ENCODE results near the gene FRMD6. TPM values are rescaled to one million over a fixed set of nuclear protein-coding genes. Genes with fewer than 3 reads are reported as not detected.
"Not testable (repeated sequence)": the region's sequence is repeated elsewhere in the genome, so short reads cannot be mapped to it uniquely, and the experiment has no call there.

FRMD6 gene
- total and polyA plus RNA-seq, 9 of the 15 experiments (the other 6 are each of a cell fraction or from before 2014, with no cell fraction given) = 0.11 to 0.92 (median 0.53) TPM

DNA sequence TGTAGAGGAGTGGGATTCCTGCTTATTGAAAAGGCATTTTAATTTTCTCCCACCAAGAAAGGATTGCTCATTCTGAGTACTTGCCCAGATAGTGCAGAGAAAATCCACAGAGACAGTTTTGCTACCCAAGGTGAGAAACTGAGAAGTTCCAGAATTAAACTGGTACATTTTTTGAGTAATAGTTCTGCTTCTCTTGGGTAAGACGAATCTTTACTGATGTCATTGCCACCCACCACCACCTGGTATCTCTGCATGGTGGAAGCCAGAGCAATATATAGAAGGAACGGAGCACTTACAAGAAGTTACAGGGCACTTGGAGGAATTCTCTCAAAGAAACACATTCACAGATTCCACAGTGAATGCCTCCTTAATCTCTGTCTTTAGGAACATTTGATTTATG is 20.7 kb upstream of the FRMD6 start:
- TF ChIP-seq ZSCAN29 (IDR thresholded peaks at IDR 0.05) = no peak
- in situ Hi-C loops (cut with MboI) (no loop called here), intact Hi-C loops (cut with micrococcal nuclease) (no loop called here)
- CTCF ChIA-PET (ENCODE audit: low intra/inter-chr PET ratio) = no interaction called here
- whole genome bisulfite sequencing (ENCODE audit: insufficient coverage, low coverage, missing lambda C conversion rate) = 0% methylated on average over 2 of the region's 2 CpGs
- no peak overlapping the region for H3K4me3 ChIP-seq
- POLR2A ChIA-PET = no interaction called here
- ATAC-seq (no peak), DNase-seq (ENCODE audit: extremely low read depth in 1 of 4, low spot score in 3 of 4) (no peak), FAIRE-seq (no peak)
- H3K4me2 ChIP-seq (ENCODE audit: insufficient read depth, low read length) = no peak overlapping the region
- H3K9me3 ChIP-seq (replicated peaks; ENCODE audit: control insufficient read depth, insufficient read depth, low read depth, low read length) = no peaks in the 10 kb centered on the region
- no peak overlapping the region for H2AFZ ChIP-seq (ENCODE audit: low read depth, low read length)
- BruUV-seq (replicated peaks) = no TSS peak
- no peak overlapping the region for H3K9ac ChIP-seq (ENCODE audit: insufficient read depth in 1 of 2, low read depth in 2 of 2, low read length in 2 of 2)
- no peaks in the 10 kb centered on the region for H3K79me2 ChIP-seq (ENCODE audit: control insufficient read depth, insufficient read depth, low read length)
- H3K36me3 ChIP-seq (ENCODE audit: control insufficient read depth, insufficient read depth, low read length) = no peaks in the 10 kb centered on the region
- no peak overlapping the region for H3K27ac ChIP-seq (ENCODE audit: extremely low read depth, low read depth, low read length)
- no peaks in the 10 kb centered on the region for H4K20me1 ChIP-seq (replicated peaks; ENCODE audit: control insufficient read depth, insufficient read depth, low read length)
- H3K9me1 ChIP-seq (ENCODE audit: control insufficient read depth, insufficient read depth, low read length) = no peaks in the 10 kb centered on the region
- no peaks in the 10 kb centered on the region for H3K27me3 ChIP-seq (ENCODE audit: control insufficient read depth in 2 of 2, insufficient read depth in 2 of 2, low read length in 2 of 2)
- no peaks in the 10 kb centered on the region for H3K4me1 ChIP-seq (replicated peaks in 1 of 2; ENCODE audit: control insufficient read depth in 2 of 2, insufficient read depth in 2 of 2, low read length in 2 of 2)

DNA sequence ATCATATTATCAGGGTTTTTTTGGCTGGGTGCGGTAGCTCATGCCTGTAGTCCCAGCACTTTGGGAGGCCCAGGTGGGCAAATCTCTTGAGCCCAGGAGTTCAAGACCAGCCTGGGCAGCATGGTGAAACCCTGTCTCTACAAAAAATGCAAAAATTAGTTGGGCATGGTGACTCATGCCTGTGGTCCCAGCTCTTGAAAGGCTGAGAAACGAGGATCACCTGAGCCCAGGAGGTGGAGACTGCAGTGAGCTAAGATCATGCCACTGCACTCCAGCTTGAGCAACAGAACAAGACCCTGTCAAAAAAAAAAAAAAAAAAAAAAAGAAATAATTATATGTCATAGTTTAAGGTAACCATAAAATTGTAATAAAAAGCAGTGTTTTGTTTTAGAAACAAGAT is 18.4 kb upstream of the FRMD6 start:
- H3K27me3 ChIP-seq (ENCODE audit: control insufficient read depth in 2 of 2, insufficient read depth in 2 of 2, low read length in 2 of 2); H3K36me3 ChIP-seq (ENCODE audit: control insufficient read depth, insufficient read depth, low read length); DNase-seq (ENCODE audit: extremely low read depth in 1 of 4, low spot score in 3 of 4); POLR2A ChIA-PET; CTCF ChIA-PET (ENCODE audit: low intra/inter-chr PET ratio); H3K9ac ChIP-seq (ENCODE audit: insufficient read depth in 1 of 2, low read depth in 2 of 2, low read length in 2 of 2); in situ Hi-C loops (cut with MboI); H3K9me1 ChIP-seq (ENCODE audit: control insufficient read depth, insufficient read depth, low read length); ATAC-seq; intact Hi-C loops (cut with micrococcal nuclease); H3K4me2 ChIP-seq (ENCODE audit: insufficient read depth, low read length); H3K27ac ChIP-seq (ENCODE audit: extremely low read depth, low read depth, low read length); H3K4me1 ChIP-seq (replicated peaks in 1 of 2; ENCODE audit: control insufficient read depth in 2 of 2, insufficient read depth in 2 of 2, low read length in 2 of 2); H3K79me2 ChIP-seq (ENCODE audit: control insufficient read depth, insufficient read depth, low read length); BruUV-seq (replicated peaks); H4K20me1 ChIP-seq (replicated peaks; ENCODE audit: control insufficient read depth, insufficient read depth, low read length); FAIRE-seq; H3K9me3 ChIP-seq (replicated peaks; ENCODE audit: control insufficient read depth, insufficient read depth, low read depth, low read length); H3K4me3 ChIP-seq; H2AFZ ChIP-seq (ENCODE audit: low read depth, low read length): not testable (repeated sequence)
- 10% methylated on average over 2 of the region's 2 CpGs for WGBS (ENCODE audit: insufficient coverage, low coverage, missing lambda C conversion rate)
